ENCODE data around the gene CBFA2T3.

DNA sequence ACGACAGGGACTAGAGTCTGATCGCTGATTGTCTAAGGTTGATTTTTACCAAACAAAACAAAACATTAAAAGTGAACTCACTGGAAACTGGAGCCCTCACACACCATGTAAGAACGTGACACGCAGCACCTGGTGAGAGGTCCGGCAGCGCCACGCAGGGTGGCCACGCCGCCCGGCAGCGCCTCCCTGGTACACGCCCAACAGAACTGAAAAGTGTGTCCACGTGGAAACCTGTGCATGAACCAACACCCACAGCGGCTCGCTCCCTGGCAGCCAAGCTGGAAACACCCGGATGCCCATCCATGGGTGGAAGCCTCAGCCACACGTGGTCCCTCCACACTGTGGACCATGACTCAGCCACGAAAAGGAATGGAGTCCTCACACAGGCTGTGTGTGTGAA lies 129.4 kb downstream of the CBFA2T3 start:
- TF ChIP-seq RAD51 (IDR thresholded peaks at IDR 0.05; ENCODE audit: borderline replicate concordance) (no peak), ZNF563 (CRISPR knock-in tag; IDR thresholded peaks at IDR 0.05) (no peak)

Data from HepG2 (cell line).